HEK293T (cell line): ENCODE data around the gene ALDH16A1.

Experiments used
- CTCF ChIA-PET: fragments of 350-600 bp; formaldehyde crosslinking; extraction: SDS; loops from one replicate; lab custom pipeline; 2021; ENCODE audit warnings: antibody characterized with exemption, inconsistent platforms; lab: Yijun Ruan, JAX
- POLR2A ChIA-PET: fragments of 350-600 bp; formaldehyde crosslinking; extraction: SDS; loops from one replicate; lab custom pipeline; 2020; ENCODE audit warnings: antibody characterized with exemption, inconsistent platforms; lab: Yijun Ruan, JAX
- DNase-seq: peaks from one replicate; pipeline ENCODE4 v3.0.0; 2012; ENCODE audit warnings: mixed read lengths; ENCODE audit errors: extremely low spot score
- ARNT ChIP-seq: fragments of 450-650 bp; IDR thresholded peaks from 2 replicates; pipeline ENCODE4 v1.6.1; 2017; ENCODE audit warnings: mild to moderate bottlenecking
- BHLHE40 ChIP-seq: fragments of 450-650 bp; IDR thresholded peaks from 2 replicates; pipeline ENCODE4 v1.6.1; 2016; ENCODE audit warnings: mild to moderate bottlenecking, moderate library complexity, borderline replicate concordance
- CTBP1 ChIP-seq: fragments of 450-650 bp; IDR thresholded peaks from 2 replicates; pipeline ENCODE4 v1.6.1; 2016; ENCODE audit warnings: borderline replicate concordance
- ELF4 ChIP-seq: fragments of 450-650 bp; IDR thresholded peaks from 2 replicates; pipeline ENCODE4 v1.6.1; 2017; ENCODE audit warnings: antibody characterized with exemption
- FOXA1 ChIP-seq: fragments of 450-650 bp; IDR thresholded peaks from 2 replicates; pipeline ENCODE4 v1.6.1; 2016; ENCODE audit warnings: mild to moderate bottlenecking
- FOXK2 ChIP-seq: fragments of 450-650 bp; IDR thresholded peaks from 2 replicates; pipeline ENCODE4 v1.6.1; 2016; ENCODE audit warnings: mild to moderate bottlenecking
- FOXM1 ChIP-seq: fragments of 450-650 bp; IDR thresholded peaks from 2 replicates; pipeline ENCODE4 v1.6.1; 2017; ENCODE audit warnings: mild to moderate bottlenecking, borderline replicate concordance
- HDGF ChIP-seq: fragments of 450-650 bp; IDR thresholded peaks from 2 replicates; pipeline ENCODE4 v1.6.1; 2017; ENCODE audit warnings: antibody characterized with exemption, borderline replicate concordance
- L3MBTL2 ChIP-seq: fragments of 450-650 bp; conservative IDR thresholded peaks from 2 replicates; pipeline ENCODE4 v1.6.1; 2016; ENCODE audit warnings: mild to moderate bottlenecking
- LEF1 ChIP-seq: fragments of 450-650 bp; IDR thresholded peaks from 2 replicates; pipeline ENCODE4 v1.6.1; 2017; ENCODE audit warnings: mild to moderate bottlenecking, borderline replicate concordance
- NFRKB ChIP-seq: fragments of 450-650 bp; IDR thresholded peaks from 2 replicates; pipeline ENCODE4 v1.6.1; 2016; ENCODE audit warnings: mild to moderate bottlenecking, moderate library complexity
- PKNOX1 ChIP-seq: fragments of 450-650 bp; IDR thresholded peaks from 2 replicates; pipeline ENCODE4 v1.6.1; 2016
- SP1 ChIP-seq: fragments of 450-650 bp; IDR thresholded peaks from 2 replicates; pipeline ENCODE4 v1.6.1; 2017
- SUZ12 ChIP-seq: fragments of 450-650 bp; IDR thresholded peaks from 2 replicates; pipeline ENCODE4 v1.6.1; 2016; ENCODE audit warnings: mild to moderate bottlenecking
- TARDBP ChIP-seq: fragments of 450-650 bp; IDR thresholded peaks from 2 replicates; pipeline ENCODE4 v1.6.1; 2016
- ZNF384 ChIP-seq: fragments of 450-650 bp; IDR thresholded peaks from 2 replicates; pipeline ENCODE4 v1.6.1; 2016

ALDH16A1 gene

GRCh38 chr19:49428547-49429451 lies 24.2 kb upstream of the ALDH16A1 start:
- POLR2A ChIA-PET = no interaction called here
- TF ChIP-seq FOXM1 = no peak
- TF ChIP-seq SUZ12 = no peak
- no peak for TF ChIP-seq BHLHE40
- TF ChIP-seq ZNF384 = no peak
- TF ChIP-seq PKNOX1 = no peak
- TF ChIP-seq NFRKB = no peak
- no peak for TF ChIP-seq LEF1
- TF ChIP-seq SP1 = no peak
- TF ChIP-seq HDGF = no peak
- no peak for TF ChIP-seq L3MBTL2
- CTCF ChIA-PET = interaction anchor here (1.1 kb wide), 1 partner anchor 14 kb away, joined by 4 read pairs; no protein-coding TSS in a partner anchor
- DNase-seq = no peak

- ChIA-PET POLR2A (no interaction called here), CTCF (interaction anchor here (0.8 to 1.1 kb wide), 2 partner anchors 12 to 39 kb away, joined by 3 to 4 read pairs; no protein-coding TSS in a partner anchor)
Observed at GRCh38 chr19:49430172-49430677, 22.8 kb upstream of the ALDH16A1 start.

GRCh38 chr19:49430678-49431329 lies 22.2 kb upstream of the ALDH16A1 start:
- ChIA-PET POLR2A (interaction anchor here (0.7 kb wide), 1 partner anchor 37 kb away, joined by 4 read pairs; no protein-coding TSS in a partner anchor), CTCF (no interaction called here)
- TF ChIP-seq FOXM1 = no peak
- peak; percentile 80 for TF ChIP-seq L3MBTL2
- DNase-seq = peak; percentile 50

More at GRCh38 chr19:49430172-49430677, 22.8 kb upstream of the ALDH16A1 start:
- TF ChIP-seq BHLHE40 = no peak
- no peak for TF ChIP-seq L3MBTL2
- TF ChIP-seq ZNF384 = no peak
- no peak for DNase-seq

GRCh38 chr19:49431330-49431749 lies 21.7 kb upstream of the ALDH16A1 start:
- POLR2A ChIA-PET = interaction anchor here (0.7 kb wide), 1 partner anchor 38 kb away, joined by 4 read pairs; no protein-coding TSS in a partner anchor
- no peak for TF ChIP-seq ZNF384
- no peak for TF ChIP-seq HDGF
- no peak for TF ChIP-seq ELF4
- no peak for TF ChIP-seq NFRKB
- TF ChIP-seq BHLHE40 = no peak
- no peak for TF ChIP-seq FOXA1
- no peak for TF ChIP-seq SUZ12
- TF ChIP-seq FOXK2 = no peak
- no peak for TF ChIP-seq TARDBP
- TF ChIP-seq L3MBTL2 = no peak
- TF ChIP-seq FOXM1 = no peak
- no peak for TF ChIP-seq PKNOX1
- no peak for DNase-seq
- CTCF ChIA-PET = interaction anchor here (0.7 kb wide), 1 partner anchor 9 kb away, joined by 3 read pairs; no protein-coding TSS in a partner anchor

GRCh38 chr19:49432141-49433073 lies 20.6 kb upstream of the ALDH16A1 start:
- DNase-seq = no peak

More at GRCh38 chr19:49432141-49433073, 20.6 kb upstream of the ALDH16A1 start:
- ChIA-PET CTCF (no interaction called here), POLR2A (no interaction called here)
- TF ChIP-seq FOXA1 (no peak), CTBP1 (no peak), TARDBP (no peak), PKNOX1 (no peak), FOXM1 (no peak), BHLHE40 (no peak), FOXK2 (no peak), ZNF384 (no peak), NFRKB (no peak), ELF4 (no peak), ARNT (no peak), L3MBTL2 (no peak), HDGF (no peak), LEF1 (no peak), SUZ12 (no peak)
